Suprapubic skin (tissue), 3 donors: ENCODE results near the gene ISM1.

Experiments
- POLR2AphosphoS5 ChIP-seq, 3 donors: sonication (generic); formaldehyde crosslinking; IDR thresholded peaks; one replicate each; pipeline ENCODE4 v1.6.1; 2017; ENCODE audit warnings: antibody characterized with exemption in 3 of 3
- TF ChIP-seq, protein P1 (sequence below), 2 donors: fragments of 200-600 bp in 1 of 2; fragments of 450-650 bp in 1 of 2; sonication (generic) in 1 of 2; IDR thresholded peaks; one replicate each; pipeline ENCODE4 v1.5.1; 2016 to 2019; ENCODE audit warnings: antibody characterized with exemption in 2 of 2, mild to moderate bottlenecking in 1 of 2, moderate library complexity in 1 of 2

DNA sequence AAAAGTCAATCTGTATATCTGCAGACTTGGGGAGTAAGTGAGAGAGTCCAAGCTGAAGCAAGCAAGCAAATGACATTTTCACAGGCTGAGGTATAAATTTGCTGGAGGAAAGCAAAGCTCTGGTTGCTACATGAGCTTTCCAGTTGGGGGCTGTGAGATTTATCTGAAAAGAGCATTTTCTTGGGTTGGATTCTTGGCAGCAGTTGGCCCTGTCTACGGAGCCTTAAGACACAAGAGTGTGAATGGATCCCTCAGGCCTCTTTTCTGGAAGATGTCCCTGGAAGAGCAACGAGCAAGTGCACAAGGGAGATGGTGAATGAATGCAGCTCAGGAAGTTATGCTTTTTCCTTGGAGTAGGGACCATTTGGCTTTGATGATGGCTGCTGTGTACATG lies 30.8 kb downstream of the ISM1 start:
- TF ChIP-seq, protein P1, sequence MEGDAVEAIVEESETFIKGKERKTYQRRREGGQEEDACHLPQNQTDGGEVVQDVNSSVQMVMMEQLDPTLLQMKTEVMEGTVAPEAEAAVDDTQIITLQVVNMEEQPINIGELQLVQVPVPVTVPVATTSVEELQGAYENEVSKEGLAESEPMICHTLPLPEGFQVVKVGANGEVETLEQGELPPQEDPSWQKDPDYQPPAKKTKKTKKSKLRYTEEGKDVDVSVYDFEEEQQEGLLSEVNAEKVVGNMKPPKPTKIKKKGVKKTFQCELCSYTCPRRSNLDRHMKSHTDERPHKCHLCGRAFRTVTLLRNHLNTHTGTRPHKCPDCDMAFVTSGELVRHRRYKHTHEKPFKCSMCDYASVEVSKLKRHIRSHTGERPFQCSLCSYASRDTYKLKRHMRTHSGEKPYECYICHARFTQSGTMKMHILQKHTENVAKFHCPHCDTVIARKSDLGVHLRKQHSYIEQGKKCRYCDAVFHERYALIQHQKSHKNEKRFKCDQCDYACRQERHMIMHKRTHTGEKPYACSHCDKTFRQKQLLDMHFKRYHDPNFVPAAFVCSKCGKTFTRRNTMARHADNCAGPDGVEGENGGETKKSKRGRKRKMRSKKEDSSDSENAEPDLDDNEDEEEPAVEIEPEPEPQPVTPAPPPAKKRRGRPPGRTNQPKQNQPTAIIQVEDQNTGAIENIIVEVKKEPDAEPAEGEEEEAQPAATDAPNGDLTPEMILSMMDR (IDR thresholded peaks at IDR 0.05) = no peak
- no peak for TF ChIP-seq POLR2AphosphoS5 (IDR thresholded peaks at IDR 0.05)
